Adipocyte (in vitro differentiated cells): ENCODE results near the gene CHCHD6.

Experiments
- DNase-seq: peaks from one replicate; pipeline ENCODE4 v3.0.0-alpha.2; 2015; ENCODE audit warnings: low read depth
- H3K27me3 ChIP-seq: replicated peaks from 2 replicates; pipeline ENCODE4 v1.7.0; 2013; ENCODE audit warnings: mild to moderate bottlenecking, low read length, moderate library complexity; ENCODE audit not compliant: control insufficient read depth, insufficient read depth
- H3K36me3 ChIP-seq: 2 replicates; pipeline ENCODE4 v1.7.0; 2013; ENCODE audit warnings: low read length, mild to moderate bottlenecking, moderate library complexity; ENCODE audit not compliant: control insufficient read depth, insufficient read depth, severe bottlenecking
- H3K4me1 ChIP-seq: 2 replicates; pipeline ENCODE4 v1.7.0; 2013; ENCODE audit warnings: mild to moderate bottlenecking, low read length, moderate library complexity; ENCODE audit not compliant: control insufficient read depth, insufficient read depth
- H3K4me3 ChIP-seq: 2 replicates; pipeline ENCODE4 v1.7.0; 2013; ENCODE audit warnings: mild to moderate bottlenecking, low read length, moderate library complexity
- H3K9ac ChIP-seq: 2 replicates; pipeline ENCODE4 v1.7.0; 2013; ENCODE audit warnings: mild to moderate bottlenecking, low read length, moderate library complexity
- H3K9me3 ChIP-seq: 2 replicates; pipeline ENCODE4 v1.7.0; 2013; ENCODE audit warnings: mild to moderate bottlenecking, low read length, moderate library complexity; ENCODE audit not compliant: control insufficient read depth

The CHCHD6 gene

GRCh38 chr3:126760541-126760940 lies 56.5 kb downstream of the CHCHD6 start:
- H3K27me3 ChIP-seq, result no peaks in the 10 kb centered on the region
- no peak overlapping the region for H3K9ac ChIP-seq
- H3K36me3 ChIP-seq, result no peaks in the 10 kb centered on the region
- no peak overlapping the region for H3K4me3 ChIP-seq
- peaks cover 7% of the 10 kb centered on the region for H3K9me3 ChIP-seq
- H3K4me1 ChIP-seq, result no peaks in the 10 kb centered on the region
- DNase-seq, result no peak

GRCh38 chr3:126763035-126763434 lies 59.0 kb downstream of the CHCHD6 start:
- Histone ChIP-seq H3K27me3 (no peaks in the 10 kb centered on the region), H3K9me3 (peaks cover 7% of the 10 kb centered on the region), H3K4me1 (no peaks in the 10 kb centered on the region), H3K9ac (no peak overlapping the region), H3K36me3 (no peaks in the 10 kb centered on the region), H3K4me3 (no peak overlapping the region)
- DNase-seq, result no peak

GRCh38 chr3:126765187-126766069 lies 61.4 kb downstream of the CHCHD6 start:
- Histone ChIP-seq H3K36me3 (no peaks in the 10 kb centered on the region), H3K4me1 (no peaks in the 10 kb centered on the region), H3K9ac (no peak overlapping the region), H3K9me3 (peaks cover 7% of the 10 kb centered on the region), H3K27me3 (no peaks in the 10 kb centered on the region), H3K4me3 (no peak overlapping the region)
- DNase-seq, result no peak

- Histone ChIP-seq H3K4me3 (no peak overlapping the region), H3K9ac (no peak overlapping the region), H3K4me1 (no peaks in the 10 kb centered on the region), H3K27me3 (no peaks in the 10 kb centered on the region), H3K36me3 (no peaks in the 10 kb centered on the region), H3K9me3 (peaks cover 7% of the 10 kb centered on the region)
- no peak for DNase-seq
These were observed 62.6 kb downstream of the CHCHD6 start for GRCh38 chr3:126766653-126767052.

- Histone ChIP-seq H3K9me3 (peaks cover 6% of the 10 kb centered on the region), H3K4me3 (no peak overlapping the region), H3K9ac (no peak overlapping the region), H3K27me3 (no peaks in the 10 kb centered on the region), H3K4me1 (peaks cover under 1% of the 10 kb centered on the region), H3K36me3 (no peaks in the 10 kb centered on the region)
- DNase-seq, result no peak
These were observed 64.9 kb downstream of the CHCHD6 start for GRCh38 chr3:126768903-126769302.

- no peak for DNase-seq
- no peak overlapping the region for H3K4me3 ChIP-seq
- peaks cover 6% of the 10 kb centered on the region for H3K9me3 ChIP-seq
- no peak overlapping the region for H3K9ac ChIP-seq
- H3K27me3 ChIP-seq, result no peaks in the 10 kb centered on the region
- peaks cover 13% of the 10 kb centered on the region for H3K4me1 ChIP-seq
- H3K36me3 ChIP-seq, result no peaks in the 10 kb centered on the region
These were observed 66.1 kb downstream of the CHCHD6 start for GRCh38 chr3:126770096-126770495.

- DNase-seq, result no peak
- H3K36me3 ChIP-seq, result no peaks in the 10 kb centered on the region
- peaks cover 29% of the 10 kb centered on the region for H3K4me1 ChIP-seq
- no peak overlapping the region for H3K4me3 ChIP-seq
- no peak overlapping the region for H3K9ac ChIP-seq
- peaks cover 6% of the 10 kb centered on the region for H3K9me3 ChIP-seq
- no peaks in the 10 kb centered on the region for H3K27me3 ChIP-seq
These were observed 69.1 kb downstream of the CHCHD6 start for GRCh38 chr3:126773167-126773566.

- Histone ChIP-seq H3K36me3 (no peaks in the 10 kb centered on the region), H3K4me1 (peaks cover 29% of the 10 kb centered on the region), H3K9ac (no peak overlapping the region), H3K4me3 (no peak overlapping the region), H3K9me3 (peaks cover 6% of the 10 kb centered on the region), H3K27me3 (no peaks in the 10 kb centered on the region)
- DNase-seq, result no peak
These were observed 69.7 kb downstream of the CHCHD6 start for GRCh38 chr3:126773783-126774182.

- Histone ChIP-seq H3K9ac (no peak overlapping the region), H3K36me3 (no peaks in the 10 kb centered on the region), H3K27me3 (no peaks in the 10 kb centered on the region), H3K4me1 (peaks cover 46% of the 10 kb centered on the region), H3K4me3 (no peak overlapping the region), H3K9me3 (peaks cover 4% of the 10 kb centered on the region)
- no peak for DNase-seq
These were observed 73.3 kb downstream of the CHCHD6 start for GRCh38 chr3:126777366-126777765.

- Histone ChIP-seq H3K9me3 (no peaks in the 10 kb centered on the region), H3K4me3 (no peak overlapping the region), H3K27me3 (no peaks in the 10 kb centered on the region), H3K4me1 (peaks cover 34% of the 10 kb centered on the region), H3K9ac (no peak overlapping the region), H3K36me3 (no peaks in the 10 kb centered on the region)
- DNase-seq, result no peak
These were observed 76.6 kb downstream of the CHCHD6 start for GRCh38 chr3:126780666-126781065.

GRCh38 chr3:126781406-126781805 lies 77.4 kb downstream of the CHCHD6 start:
- no peak for DNase-seq
- no peaks in the 10 kb centered on the region for H3K9me3 ChIP-seq
- no peaks in the 10 kb centered on the region for H3K27me3 ChIP-seq
- no peaks in the 10 kb centered on the region for H3K36me3 ChIP-seq
- H3K4me3 ChIP-seq, result peak overlapping the region; percentile 60
- H3K4me1 ChIP-seq, result peaks cover 32% of the 10 kb centered on the region
- peak overlapping the region; percentile 82 for H3K9ac ChIP-seq
